Mononuclear cell (primary cell): ENCODE results near the gene BDH2. TPM values are rescaled to one million over a fixed set of nuclear protein-coding genes. Genes with fewer than 3 reads are reported as not detected.
A peak's percentile ranks its signal among the peaks of the same experiment; 100 is the strongest.

Source experiments
- H3K27me3 ChIP-seq: 2 replicates; pipeline ENCODE4 v1.6.0; 2011; ENCODE audit warnings: low read length, control low read depth; ENCODE audit not compliant: insufficient read depth
- H3K4me1 ChIP-seq: 2 replicates; pipeline ENCODE4 v1.5.1; 2011; ENCODE audit warnings: mild to moderate bottlenecking, low read length, control low read depth; ENCODE audit not compliant: insufficient read depth
- H3K4me3 ChIP-seq: 2 replicates; pipeline ENCODE4 v1.5.1; 2011; ENCODE audit warnings: mild to moderate bottlenecking, low read length, moderate library complexity
- H3K9me3 ChIP-seq: 2 replicates; pipeline ENCODE4 v1.5.1; 2011; ENCODE audit warnings: low read depth, mild to moderate bottlenecking, control low read depth, low read length
- total RNA-seq: library from RNA; depleted of rRNA; stranded (reverse); fragments of >200 nt; gene quantifications from one replicate; pipeline ENCODE4 v1.2.3, GENCODE V29; 2012

BDH2 gene
- total RNA-seq = 11.2 TPM

- Histone ChIP-seq H3K9me3 (no peaks in the 10 kb centered on the region), H3K4me1 (peaks cover 16% of the 10 kb centered on the region), H3K4me3 (peak within 1 kb of the TSS; percentile 30), H3K27me3 (no peaks in the 10 kb centered on the region)
Measured at GRCh38 chr4:103099691-103100392, at the start of gene BDH2. Gene BDH2 (minus strand): TSS chr4:103099834. CDS start chr4:103096254, 3,580 bp downstream.

GRCh38 chr4:103144926-103145325 lies 45.3 kb upstream of the BDH2 start:
- no peaks in the 10 kb centered on the region for H3K9me3 ChIP-seq
- no peaks in the 10 kb centered on the region for H3K27me3 ChIP-seq
- H3K4me1 ChIP-seq = no peaks in the 10 kb centered on the region
- no peak overlapping the region for H3K4me3 ChIP-seq

GRCh38 chr4:103137446-103137827 lies 37.8 kb upstream of the BDH2 start:
- no peaks in the 10 kb centered on the region for H3K27me3 ChIP-seq
- H3K4me3 ChIP-seq = no peak overlapping the region
- H3K4me1 ChIP-seq = no peaks in the 10 kb centered on the region
- H3K9me3 ChIP-seq = no peaks in the 10 kb centered on the region

GRCh38 chr4:103136671-103137445 lies 37.2 kb upstream of the BDH2 start:
- H3K4me3 ChIP-seq = no peak overlapping the region

GRCh38 chr4:103129174-103129573 lies 29.5 kb upstream of the BDH2 start:
- no peaks in the 10 kb centered on the region for H3K4me1 ChIP-seq
- H3K4me3 ChIP-seq = no peak overlapping the region
- H3K9me3 ChIP-seq = peaks cover 12% of the 10 kb centered on the region
- H3K27me3 ChIP-seq = no peaks in the 10 kb centered on the region

More at GRCh38 chr4:103136671-103137445, 37.2 kb upstream of the BDH2 start:
- Histone ChIP-seq H3K4me1 (no peaks in the 10 kb centered on the region), H3K9me3 (no peaks in the 10 kb centered on the region), H3K27me3 (no peaks in the 10 kb centered on the region)

- Histone ChIP-seq H3K9me3 (peaks cover 12% of the 10 kb centered on the region), H3K27me3 (no peaks in the 10 kb centered on the region), H3K4me3 (no peak overlapping the region), H3K4me1 (no peaks in the 10 kb centered on the region)
Measured at GRCh38 chr4:103126126-103126525, 26.5 kb upstream of the BDH2 start.

GRCh38 chr4:103123114-103123513 lies 23.5 kb upstream of the BDH2 start:
- no peak overlapping the region for H3K4me3 ChIP-seq
- H3K4me1 ChIP-seq = no peaks in the 10 kb centered on the region
- no peaks in the 10 kb centered on the region for H3K27me3 ChIP-seq
- H3K9me3 ChIP-seq = peaks cover 2% of the 10 kb centered on the region

- no peaks in the 10 kb centered on the region for H3K4me1 ChIP-seq
- no peak overlapping the region for H3K4me3 ChIP-seq
- no peaks in the 10 kb centered on the region for H3K27me3 ChIP-seq
- no peaks in the 10 kb centered on the region for H3K9me3 ChIP-seq
Measured at GRCh38 chr4:103118166-103118565, 18.5 kb upstream of the BDH2 start.

GRCh38 chr4:103111598-103111997 lies 12.0 kb upstream of the BDH2 start:
- Histone ChIP-seq H3K4me3 (no peak overlapping the region), H3K27me3 (no peaks in the 10 kb centered on the region), H3K4me1 (no peaks in the 10 kb centered on the region), H3K9me3 (no peaks in the 10 kb centered on the region)

GRCh38 chr4:103108542-103108941 lies 8.9 kb upstream of the BDH2 start:
- Histone ChIP-seq H3K9me3 (no peaks in the 10 kb centered on the region), H3K4me1 (no peaks in the 10 kb centered on the region), H3K27me3 (no peaks in the 10 kb centered on the region), H3K4me3 (no peak overlapping the region)

GRCh38 chr4:103105558-103106356 lies 6.1 kb upstream of the BDH2 start:
- Histone ChIP-seq H3K4me1 (no peaks in the 10 kb centered on the region), H3K4me3 (no peak overlapping the region), H3K27me3 (no peaks in the 10 kb centered on the region), H3K9me3 (no peaks in the 10 kb centered on the region)

GRCh38 chr4:103104886-103105285 lies 5.3 kb upstream of the BDH2 start:
- Histone ChIP-seq H3K27me3 (no peaks in the 10 kb centered on the region), H3K9me3 (no peaks in the 10 kb centered on the region), H3K4me3 (no peak overlapping the region), H3K4me1 (no peaks in the 10 kb centered on the region)

- Histone ChIP-seq H3K27me3 (no peaks in the 10 kb centered on the region), H3K9me3 (no peaks in the 10 kb centered on the region), H3K4me3 (no peak overlapping the region), H3K4me1 (peaks cover 16% of the 10 kb centered on the region)
Measured at GRCh38 chr4:103100691-103101090, 1.1 kb upstream of the BDH2 start.

- H3K27me3 ChIP-seq = no peaks in the 10 kb centered on the region
- peaks cover 16% of the 10 kb centered on the region for H3K4me1 ChIP-seq
- no peaks in the 10 kb centered on the region for H3K9me3 ChIP-seq
- peak overlapping the region; percentile 30 for H3K4me3 ChIP-seq
Measured at GRCh38 chr4:103098756-103099440, 736 bp downstream of the BDH2 start.

GRCh38 chr4:103098341-103098740 lies 1.3 kb downstream of the BDH2 start:
- Histone ChIP-seq H3K4me3 (no peak overlapping the region), H3K9me3 (no peaks in the 10 kb centered on the region), H3K27me3 (no peaks in the 10 kb centered on the region), H3K4me1 (peaks cover 16% of the 10 kb centered on the region)
